SIG-M5 treated with dmso at 0.1 percent for 504 hours (cell line): ENCODE measurements around the gene ZNF428.
A peak's percentile ranks its signal among the peaks of the same experiment; 100 is the strongest.
"Not testable (repeated sequence)": the region's sequence is repeated elsewhere in the genome, so short reads cannot be mapped to it uniquely, and the experiment has no call there.

Experiments used
- DNase-seq: peaks from one replicate; lab custom pipeline; 2025; ENCODE audit not compliant: unreplicated experiment; lab: John Stamatoyannopoulos, UW

ZNF428 gene

DNA sequence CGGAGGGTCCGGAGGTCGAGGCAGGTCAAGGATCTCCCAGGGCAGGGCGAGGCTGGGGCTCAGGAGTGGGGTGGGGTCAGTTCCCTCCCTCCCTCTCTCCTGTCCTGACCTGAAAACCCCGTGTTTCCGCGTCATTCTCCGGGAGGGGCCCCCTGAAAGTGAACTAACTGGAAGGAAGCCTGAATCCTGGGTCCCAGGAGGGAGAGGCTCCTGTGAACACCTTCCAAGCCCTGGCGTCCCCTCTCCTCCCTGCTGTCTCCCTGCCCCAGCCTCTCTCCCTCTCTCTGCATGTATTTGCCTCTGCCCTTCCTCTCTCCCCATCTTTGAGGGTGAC is 21.0 kb upstream of the ZNF428 start:
- no peak for DNase-seq

DNA sequence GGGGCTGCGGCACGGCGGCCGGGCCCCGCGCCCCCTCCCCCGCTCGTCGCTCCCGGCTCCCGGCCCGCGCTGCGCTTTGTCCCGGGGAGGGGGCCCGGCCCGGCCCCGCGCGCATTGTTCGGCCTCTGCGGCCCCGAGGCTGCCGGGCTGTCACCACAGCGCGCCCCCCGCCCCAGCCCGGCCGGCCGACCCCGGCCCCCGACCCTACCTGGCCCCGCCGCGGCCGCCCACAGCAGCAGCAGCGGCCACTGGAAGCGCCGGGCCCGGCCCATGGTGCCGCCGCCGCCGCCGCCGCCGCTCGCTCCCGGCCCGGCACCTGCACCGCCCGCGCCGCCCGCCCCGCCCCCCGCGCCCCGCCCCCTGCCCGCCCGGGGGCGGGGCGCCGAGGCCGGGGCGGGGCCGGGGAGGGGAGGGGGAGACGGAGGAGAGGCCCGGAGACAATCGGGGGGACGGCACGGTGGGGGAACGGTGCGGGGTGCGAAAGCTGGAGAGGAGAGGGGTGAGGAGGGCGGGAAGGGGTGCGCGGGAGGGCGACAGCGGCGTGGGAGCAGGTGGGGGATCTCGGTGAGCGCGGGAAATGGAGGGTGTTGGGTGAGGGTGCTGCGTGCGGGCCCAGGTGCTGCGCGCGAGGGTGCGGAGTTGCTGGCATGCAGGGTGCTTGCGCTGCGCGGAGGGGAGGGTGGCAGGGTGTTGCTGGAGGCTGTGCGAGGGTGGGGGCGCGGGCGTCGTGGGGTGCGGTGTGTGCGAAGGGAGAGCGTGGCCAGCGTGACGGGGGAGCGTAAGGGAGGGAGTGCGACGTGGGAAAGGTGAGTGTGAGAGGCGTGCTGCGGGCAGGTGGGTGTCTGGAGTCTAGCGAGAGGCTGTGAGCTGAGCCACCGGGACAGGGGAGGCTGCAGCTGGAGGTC is 20.3 kb upstream of the ZNF428 start, which contains the start of gene CADM4:
CADM4 (minus strand) TSS at position 332 of the 905 bp plus-strand sequence; CDS start at position 272, 60 bp downstream.
- no peak for DNase-seq

- DNase-seq = no peak
Observed at GRCh38 chr19:43638995-43639518, 19.6 kb upstream of the ZNF428 start.

DNA sequence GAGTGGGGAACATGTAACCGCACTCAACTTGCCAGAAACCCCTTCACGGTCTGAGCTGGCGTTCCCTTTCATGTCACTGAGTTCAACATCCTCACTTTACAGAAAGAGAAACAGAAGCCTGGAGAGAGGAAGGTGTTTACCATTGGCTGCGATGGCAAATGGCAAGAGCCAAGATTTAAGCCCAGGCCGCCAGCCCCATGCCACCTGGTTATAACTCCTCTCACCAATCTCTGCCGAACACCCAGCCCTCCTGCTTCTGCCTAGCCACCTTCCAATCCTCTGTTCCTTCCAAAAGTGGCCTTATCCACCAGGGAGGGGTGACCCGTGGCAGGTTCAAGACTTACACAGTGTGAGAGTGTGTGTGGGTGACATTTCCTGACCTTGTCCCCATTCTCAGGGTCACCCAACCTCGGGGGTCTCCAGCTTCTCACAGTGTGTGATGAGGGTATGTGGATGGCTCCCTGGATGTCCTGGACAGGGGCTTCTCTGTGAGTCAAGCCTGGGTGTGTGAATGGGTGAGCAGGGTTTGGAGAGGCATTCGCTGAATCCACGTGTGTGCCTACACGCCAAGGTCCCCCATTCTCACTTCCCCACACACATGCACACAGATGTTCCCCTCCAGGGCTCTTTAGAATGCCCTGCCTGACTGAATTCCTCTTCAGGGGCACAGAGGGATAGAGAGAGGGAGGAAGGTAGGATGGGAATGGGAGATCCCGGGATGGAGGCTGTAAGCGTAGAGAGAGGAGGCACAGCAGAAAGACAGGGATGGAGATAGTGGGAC is 19.0 kb upstream of the ZNF428 start:
- DNase-seq = no peak

- no peak for DNase-seq
Observed at GRCh38 chr19:43636121-43636683, 16.8 kb upstream of the ZNF428 start.

- DNase-seq = not testable (repeated sequence)
Observed at GRCh38 chr19:43635561-43635940, 16.1 kb upstream of the ZNF428 start.

- DNase-seq = no peak
Observed at GRCh38 chr19:43634872-43635560, 15.6 kb upstream of the ZNF428 start.

- DNase-seq = no peak
Observed at GRCh38 chr19:43634506-43634871, 15.1 kb upstream of the ZNF428 start.

GRCh38 chr19:43634068-43634467 is 14.6 kb upstream of the ZNF428 start:
- DNase-seq = no peak

- DNase-seq = no peak
Observed at GRCh38 chr19:43633520-43633919, 14.1 kb upstream of the ZNF428 start.

- DNase-seq = no peak
Observed at GRCh38 chr19:43631491-43631890, 12.1 kb upstream of the ZNF428 start.

- DNase-seq = no peak
Observed at GRCh38 chr19:43628646-43629326, 9.4 kb upstream of the ZNF428 start.

DNA sequence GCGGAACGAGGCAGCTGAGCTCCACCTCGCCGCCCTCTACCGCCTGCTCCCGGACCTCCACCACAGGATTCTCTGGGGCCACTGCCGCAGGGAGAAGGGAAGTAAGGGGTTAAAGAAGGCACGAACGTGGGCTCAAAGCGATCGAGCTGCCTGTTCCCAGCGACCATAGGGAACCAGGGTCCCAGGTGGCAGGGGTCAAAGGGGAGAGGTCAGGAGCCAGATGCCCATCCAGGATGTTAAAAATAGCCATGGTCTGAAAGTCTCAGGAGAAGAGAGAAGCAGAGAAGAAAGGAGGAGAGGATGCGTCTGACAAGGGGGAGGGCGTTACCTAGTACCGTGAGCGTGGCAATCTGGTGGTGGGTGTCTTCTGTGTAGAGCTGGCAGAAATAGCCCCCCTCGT is 7.4 kb upstream of the ZNF428 start:
- DNase-seq = no peak

GRCh38 chr19:43625918-43626579 is 6.6 kb upstream of the ZNF428 start:
- DNase-seq = peak; percentile 24

- DNase-seq = peak; percentile 35
Observed at GRCh38 chr19:43624933-43625332, 5.5 kb upstream of the ZNF428 start.

DNA sequence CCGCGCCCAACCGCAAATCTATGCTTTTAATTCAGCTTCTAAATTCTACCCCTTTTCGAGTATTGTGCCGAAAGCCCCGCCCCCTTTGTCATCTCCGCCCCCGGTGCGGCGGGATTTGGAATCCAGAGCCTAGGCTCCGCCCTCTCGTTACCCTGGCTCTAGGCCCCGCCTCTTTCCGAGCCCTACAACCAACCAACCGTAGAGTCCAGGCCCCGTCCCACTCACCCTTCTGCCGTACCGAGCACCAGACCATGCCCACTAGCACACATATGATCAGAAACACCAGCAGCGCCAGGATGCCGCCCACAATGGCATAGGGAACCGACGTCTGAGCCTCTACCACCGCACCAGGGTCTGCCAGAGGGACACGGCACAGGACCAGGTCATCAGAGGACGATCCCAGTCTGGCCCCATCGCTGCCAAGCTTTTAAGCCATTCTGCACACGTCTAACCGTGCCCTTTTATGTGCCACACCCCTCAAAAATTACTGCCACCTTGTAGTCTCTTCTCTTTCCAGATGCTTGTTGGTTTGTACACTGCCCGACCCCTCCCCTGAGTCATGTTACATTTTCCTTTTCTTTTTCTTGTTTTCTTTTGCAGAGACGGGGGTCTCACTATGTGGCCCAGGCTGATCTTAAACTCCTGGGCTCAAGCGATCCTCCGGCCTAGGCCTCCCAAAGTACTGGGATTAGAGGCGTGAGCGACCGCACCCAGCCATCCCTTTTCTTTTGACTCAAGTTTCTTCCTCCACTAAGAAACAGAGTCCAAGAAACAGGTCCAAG is 4.7 kb upstream of the ZNF428 start:
- no peak for DNase-seq

DNA sequence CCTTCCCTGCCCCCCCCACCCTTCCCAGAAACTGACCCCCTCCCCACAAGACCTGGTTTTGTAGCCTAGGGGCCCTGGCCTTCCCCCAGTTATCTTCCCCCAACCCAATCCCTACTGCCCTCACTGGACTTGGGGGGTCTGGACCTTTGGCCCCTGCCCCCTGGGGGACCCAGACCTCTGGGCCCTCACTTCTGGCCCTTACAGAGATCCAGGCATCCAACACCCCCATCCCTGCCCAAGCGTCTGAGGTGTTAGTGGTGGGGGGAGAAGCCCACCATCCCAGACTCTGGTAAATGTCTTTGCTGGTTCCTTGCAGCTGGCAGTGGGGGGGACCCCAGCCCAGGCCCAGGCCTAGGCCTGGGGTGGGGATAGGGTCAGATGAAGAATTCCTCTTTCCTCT is 3.5 kb upstream of the ZNF428 start:
- DNase-seq = no peak

DNA sequence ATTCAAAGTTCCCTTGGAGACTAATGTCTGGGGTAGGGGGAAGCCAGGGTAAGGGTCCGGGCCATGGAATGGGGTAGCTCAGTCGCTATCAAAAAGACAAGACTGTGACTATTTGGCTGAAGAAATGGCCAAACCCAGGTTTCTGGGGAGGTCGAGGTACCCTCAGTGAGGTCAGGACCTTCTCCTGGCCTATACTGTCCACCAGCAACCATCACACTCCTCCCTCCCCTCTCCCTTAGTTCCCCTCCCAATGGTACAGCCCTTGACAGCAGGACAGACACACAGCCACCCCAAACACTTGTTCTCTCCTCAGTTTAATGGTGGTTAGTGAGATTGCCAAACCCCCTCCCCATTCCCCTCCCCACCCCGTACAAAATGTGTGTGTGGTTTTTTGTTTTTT is 2.6 kb upstream of the ZNF428 start:
- DNase-seq = no peak
